ENCODE results near the gene HPS4. TPM values are rescaled to one million over a fixed set of nuclear protein-coding genes. Genes with fewer than 3 reads are reported as not detected.

The HPS4 gene
- total and polyA plus RNA-seq, 2 of the 8 experiments (the other 6 are each of a cell fraction or from before 2014, with no cell fraction given) = 28.0 to 35.2 TPM

GRCh38 chr22:26426924-26427323 lies 56.7 kb downstream of the HPS4 start:
- FAIRE-seq (no peak), DNase-seq (ENCODE audit: low read depth in 1 of 2, low spot score in 2 of 2) (no peak)
- Histone ChIP-seq H2BK20ac (ENCODE audit: low read length) (no peak overlapping the region), H3K23ac (ENCODE audit: insufficient read length) (no peak overlapping the region), H4K5ac (ENCODE audit: insufficient read length, low read depth, low read length) (no peak overlapping the region), H2AK5ac (ENCODE audit: low read depth, low read length) (no peak overlapping the region), H2AFZ (ENCODE audit: low read length) (no peak overlapping the region), H3K23me2 (ENCODE audit: low read depth, low read length) (peaks cover 13% of the 10 kb centered on the region), H4K8ac (ENCODE audit: extremely low read depth, insufficient read depth, low read length) (no peak overlapping the region), H3K79me1 (ENCODE audit: low read depth, low read length) (no peaks in the 10 kb centered on the region; the same call in 1 of the 2 replicates), H3K18ac (ENCODE audit: extremely low read depth, low read length) (no peak overlapping the region), H2BK120ac (replicated peaks; ENCODE audit: low read depth, low read length) (no peak overlapping the region), H2BK5ac (ENCODE audit: low read depth, low read length) (no peak overlapping the region), H3K4me1 (replicated peaks in 1 of 4; ENCODE audit: control insufficient read depth in 3 of 4, insufficient read depth in 4 of 4, low read length in 3 of 4) (peaks cover 0 to 8% (median 2%) of the 10 kb centered on the region in 4 experiments; a peak in 4 of 7 replicates), H4K20me1 (replicated peaks in 1 of 2; ENCODE audit: control insufficient read depth in 1 of 2, insufficient read depth in 2 of 2, low read length in 2 of 2) (no peaks in the 10 kb centered on the region), H3K4me2 (ENCODE audit: insufficient read depth in 1 of 2, low read depth in 2 of 2, low read length in 2 of 2) (no peak overlapping the region), H3K36me3 (ENCODE audit: control insufficient read depth in 2 of 4, insufficient read depth in 4 of 4, low read length in 3 of 4) (no peaks in the 10 kb centered on the region), H3K56ac (replicated peaks; ENCODE audit: insufficient read length, low read depth, low read length) (no peak overlapping the region), H3K27me3 (replicated peaks in 1 of 4; ENCODE audit: control insufficient read depth in 3 of 4, extremely low read depth in 1 of 4, insufficient read depth in 3 of 4, low read length in 3 of 4) (peaks cover 0 to 6% (median 6%) of the 10 kb centered on the region in 4 experiments; a peak in 4 of 7 replicates), H3K4ac (replicated peaks; ENCODE audit: insufficient read length, low read depth, low read length) (no peak overlapping the region), H3K9me3 (ENCODE audit: insufficient read depth in 2 of 2, low read depth in 1 of 2, low read length in 1 of 2) (peaks cover 0 to 3% of the 10 kb centered on the region in 2 experiments; a peak in 1 of 4 replicates), H3K14ac (ENCODE audit: insufficient read length) (no peak overlapping the region), H3K79me2 (ENCODE audit: control insufficient read depth in 1 of 2, insufficient read depth in 2 of 2, low read length in 2 of 2) (no peaks in the 10 kb centered on the region; a peak in 1 of 4 replicates), H3K4me3 (ENCODE audit: extremely low read depth in 1 of 4, insufficient read depth in 2 of 4, low read depth in 3 of 4, low read length in 4 of 4) (no peak overlapping the region), H2BK12ac (ENCODE audit: low read depth, low read length) (no peak overlapping the region), H2BK15ac (ENCODE audit: low read length) (no peak overlapping the region), H3K27ac (ENCODE audit: low read depth, low read length) (no peak overlapping the region), H4K91ac (replicated peaks; ENCODE audit: insufficient read length, low read length) (no peak overlapping the region), H3K9ac (replicated peaks in 1 of 4; ENCODE audit: extremely low read depth in 1 of 4, low read depth in 3 of 4, low read length in 3 of 4) (no peak overlapping the region)
- CTCF ChIA-PET (ENCODE audit: partially characterized antibody) = no interaction called here
- POLR2A ChIA-PET (ENCODE audit: partially characterized antibody) = no interaction called here
- no peak for TF ChIP-seq CHD2 (IDR thresholded peaks at IDR 0.05; ENCODE audit: low read length)
- no peak for TF ChIP-seq TBP (IDR thresholded peaks at IDR 0.05; ENCODE audit: low read depth, low read length)

Data from H1 (cell line).